ENCODE results near the gene SLC6A13. TPM values are rescaled to one million over a fixed set of nuclear protein-coding genes. Genes with fewer than 3 reads are reported as not detected.
"Not testable (repeated sequence)": the region's sequence is repeated elsewhere in the genome, so short reads cannot be mapped to it uniquely, and the experiment has no call there.

Gene SLC6A13
- total RNA-seq, 4 donors from 2014 or later, result 5.0 to 24.9 (median 8.8) TPM

DNA sequence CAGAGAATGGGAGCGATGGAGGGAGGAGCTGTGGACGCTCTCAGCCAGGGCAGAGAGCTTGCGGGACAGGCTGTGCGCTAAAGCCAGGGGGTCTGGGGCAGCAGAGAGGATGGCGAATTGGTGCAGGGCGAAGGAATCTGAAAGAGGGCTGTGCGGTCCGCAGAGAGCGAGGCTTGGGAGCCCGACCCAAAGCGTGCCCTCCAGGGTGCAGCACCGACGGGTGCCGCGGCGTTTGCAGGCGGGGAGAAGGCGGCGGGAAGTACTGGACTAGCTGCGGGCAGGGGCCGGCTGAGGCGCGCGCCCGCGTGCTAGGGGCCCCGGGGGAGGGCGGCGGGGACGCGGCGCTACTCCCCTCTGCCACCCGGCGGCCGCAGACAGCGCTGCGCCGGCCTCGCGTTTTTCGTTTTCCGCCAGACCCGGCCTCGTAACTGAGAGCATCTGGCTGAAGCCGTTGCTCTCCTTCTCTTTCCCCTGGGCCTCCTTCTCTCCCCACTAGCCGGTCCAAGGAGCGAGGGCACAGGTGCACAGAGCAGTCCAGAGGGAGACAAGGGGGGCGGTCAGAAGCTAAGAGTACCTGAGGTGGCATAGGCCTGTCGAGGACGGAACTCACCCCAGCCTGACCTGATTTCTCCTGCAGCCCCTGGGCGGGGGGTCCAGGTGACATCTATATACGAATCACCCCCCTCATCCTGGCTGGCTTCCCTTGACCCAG, 73.6 kb downstream of the SLC6A13 start:
- 22 to 24% methylated on average over 18 to 19 of the region's 52 CpGs for WGBS, 2 donors
- DNase-seq, result peak; percentile 57 to 67
- Histone ChIP-seq H3K9me3 (no peaks in the 10 kb centered on the region), H3K27ac (no peak overlapping the region), H3K4me1 (peaks cover 9 to 20% of the 10 kb centered on the region in 2 donors), H3K4me3 (replicated peaks in 1 of 3) (peak overlapping the region in 2 of 3 donors; percentile 25 to 55), H3K27me3 (no peaks in the 10 kb centered on the region), H3K36me3 (no peaks in the 10 kb centered on the region)
- TF ChIP-seq, protein P1, sequence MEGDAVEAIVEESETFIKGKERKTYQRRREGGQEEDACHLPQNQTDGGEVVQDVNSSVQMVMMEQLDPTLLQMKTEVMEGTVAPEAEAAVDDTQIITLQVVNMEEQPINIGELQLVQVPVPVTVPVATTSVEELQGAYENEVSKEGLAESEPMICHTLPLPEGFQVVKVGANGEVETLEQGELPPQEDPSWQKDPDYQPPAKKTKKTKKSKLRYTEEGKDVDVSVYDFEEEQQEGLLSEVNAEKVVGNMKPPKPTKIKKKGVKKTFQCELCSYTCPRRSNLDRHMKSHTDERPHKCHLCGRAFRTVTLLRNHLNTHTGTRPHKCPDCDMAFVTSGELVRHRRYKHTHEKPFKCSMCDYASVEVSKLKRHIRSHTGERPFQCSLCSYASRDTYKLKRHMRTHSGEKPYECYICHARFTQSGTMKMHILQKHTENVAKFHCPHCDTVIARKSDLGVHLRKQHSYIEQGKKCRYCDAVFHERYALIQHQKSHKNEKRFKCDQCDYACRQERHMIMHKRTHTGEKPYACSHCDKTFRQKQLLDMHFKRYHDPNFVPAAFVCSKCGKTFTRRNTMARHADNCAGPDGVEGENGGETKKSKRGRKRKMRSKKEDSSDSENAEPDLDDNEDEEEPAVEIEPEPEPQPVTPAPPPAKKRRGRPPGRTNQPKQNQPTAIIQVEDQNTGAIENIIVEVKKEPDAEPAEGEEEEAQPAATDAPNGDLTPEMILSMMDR (IDR thresholded peaks at IDR 0.05), result peak in 5 of 6 experiments; percentile 28 to 98 (median 86)
- no peak for TF ChIP-seq POLR2A (IDR thresholded peaks at IDR 0.05)
- intact Hi-C loops (cut with DNase I), result no loop called here

DNA sequence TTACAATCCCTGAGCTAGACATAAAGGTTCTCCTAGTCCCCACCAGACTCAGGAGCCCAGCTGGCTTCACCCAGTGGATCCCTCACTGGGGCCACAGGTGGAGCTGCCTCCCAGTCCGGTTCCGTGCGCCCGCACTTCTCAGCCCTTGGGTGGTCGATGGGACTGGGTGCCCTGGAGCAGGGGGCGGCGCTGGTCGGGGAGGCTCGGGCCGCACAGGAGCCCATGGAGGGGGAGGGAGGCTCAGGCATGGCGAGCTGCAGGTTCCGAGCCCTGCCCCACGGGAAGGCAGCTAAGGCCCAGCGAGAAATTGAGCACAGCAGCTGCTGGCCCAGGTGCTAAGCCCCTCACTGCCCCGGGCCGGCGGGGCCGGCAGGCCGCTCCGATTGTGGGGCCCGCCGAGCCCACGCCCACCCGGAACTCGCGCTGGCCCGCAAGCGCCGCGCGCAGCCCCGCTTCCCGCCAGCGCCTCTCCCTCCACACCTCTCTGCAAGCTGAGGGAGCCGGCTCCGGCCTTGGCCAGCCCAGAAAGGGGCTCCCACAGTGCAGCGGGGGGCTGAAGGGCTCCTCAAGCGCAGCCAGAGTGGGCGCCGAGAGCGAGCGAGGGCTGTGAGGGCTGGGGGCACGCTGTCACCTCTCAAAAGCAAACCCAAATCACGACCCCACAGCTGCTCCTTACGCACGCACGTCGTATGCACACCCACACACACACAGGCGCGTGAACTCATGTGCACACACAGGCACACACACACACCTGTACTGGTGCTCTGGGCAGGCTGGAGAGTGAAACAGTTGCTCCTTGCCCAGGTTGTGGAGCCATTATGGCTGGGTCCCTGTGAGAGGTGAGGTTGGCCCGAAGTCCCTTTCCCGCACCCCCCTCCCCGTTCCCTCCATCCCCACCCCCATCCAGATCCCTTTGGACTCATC, 74.4 kb downstream of the SLC6A13 start:
- H3K27me3 ChIP-seq; H3K27ac ChIP-seq; H3K9me3 ChIP-seq; H3K36me3 ChIP-seq; intact Hi-C loops (cut with DNase I); DNase-seq: not testable (repeated sequence)
- Histone ChIP-seq H3K4me3 (replicated peaks in 1 of 3) (peak overlapping the region in 2 of 3 donors; percentile 25 to 55), H3K4me1 (peaks cover 9 to 12% of the 10 kb centered on the region in 2 donors)
- WGBS, 2 donors, result 60 to 90% methylated on average over 18 to 25 of the region's 53 CpGs

DNA sequence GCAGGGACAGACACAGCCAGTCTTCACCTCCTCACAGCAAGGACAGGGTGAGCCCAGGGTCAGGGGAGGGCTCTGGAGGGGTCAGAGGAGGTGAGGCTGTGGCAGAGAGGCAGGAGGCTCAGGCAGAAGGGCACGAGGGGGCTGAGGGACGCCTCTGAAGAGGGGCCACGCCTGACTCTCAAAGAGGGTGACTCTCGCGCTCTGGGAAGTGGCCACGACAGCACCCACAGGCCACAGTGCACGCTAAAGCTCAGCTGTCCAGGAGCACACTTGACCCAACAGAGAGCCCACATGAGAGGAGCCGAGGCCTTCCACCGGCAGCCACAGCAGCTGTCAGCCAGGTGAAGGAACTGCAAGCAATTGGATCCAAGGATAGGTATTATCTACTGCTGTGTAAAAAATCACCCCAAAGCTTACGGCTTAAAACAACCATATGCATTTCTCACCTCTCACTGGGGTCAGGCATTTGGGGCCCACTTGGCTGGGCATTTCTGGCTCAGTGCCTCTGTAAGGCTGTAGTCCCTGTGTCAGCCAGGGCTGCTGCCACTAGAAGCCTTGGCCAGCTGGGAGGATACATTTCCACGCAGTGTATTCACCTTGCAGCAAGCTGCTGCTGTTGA, 76.5 kb downstream of the SLC6A13 start:
- no peak for TF ChIP-seq POLR2A (IDR thresholded peaks at IDR 0.05)
- TF ChIP-seq, protein P1 (IDR thresholded peaks at IDR 0.05), result no peak
- intact Hi-C loops (cut with DNase I), result no loop called here
- Histone ChIP-seq H3K4me3 (replicated peaks in 1 of 3) (no peak overlapping the region), H3K36me3 (no peaks in the 10 kb centered on the region), H3K9me3 (no peaks in the 10 kb centered on the region), H3K27me3 (no peaks in the 10 kb centered on the region), H3K4me1 (peaks cover 9 to 11% of the 10 kb centered on the region in 2 donors), H3K27ac (no peak overlapping the region)
- no peak for DNase-seq
- WGBS, 2 donors, result 81 to 83% methylated on average over 9 to 11 of the region's 11 CpGs

DNA sequence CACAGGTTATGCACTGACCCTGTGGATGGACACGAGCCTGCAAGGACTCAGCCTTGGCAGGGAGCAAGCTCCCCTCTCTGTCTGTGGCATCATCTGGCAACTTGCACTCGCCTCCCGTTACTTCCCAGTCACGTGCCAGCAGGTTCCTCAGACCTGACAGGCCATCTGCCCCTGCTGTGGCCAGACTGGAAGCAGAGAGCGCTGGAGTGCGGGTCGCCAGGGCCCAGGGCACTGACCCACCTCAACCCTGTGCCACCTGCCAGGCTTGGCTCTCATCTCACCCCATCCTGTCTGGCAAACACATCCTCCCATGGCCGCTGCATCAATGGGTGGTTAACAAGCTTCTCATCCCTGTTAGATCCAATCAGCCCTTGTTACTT, 77.1 kb downstream of the SLC6A13 start:
- DNase-seq, result no peak

More for the DNA sequence above, 77.1 kb downstream of the SLC6A13 start:
- Histone ChIP-seq H3K4me3 (replicated peaks in 1 of 3) (no peak overlapping the region), H3K27ac (no peak overlapping the region), H3K4me1 (peaks cover 9 to 12% of the 10 kb centered on the region in 2 donors), H3K9me3 (no peaks in the 10 kb centered on the region), H3K27me3 (no peaks in the 10 kb centered on the region), H3K36me3 (no peaks in the 10 kb centered on the region)
- intact Hi-C loops (cut with DNase I), result no loop called here
- 89 to 100% methylated on average over 1 to 7 of the region's 8 CpGs for WGBS, 2 donors
- no peak for TF ChIP-seq POLR2A (IDR thresholded peaks at IDR 0.05)
- TF ChIP-seq, protein P1 (IDR thresholded peaks at IDR 0.05), result no peak
